ENCODE results near the gene SHISA2.
A peak's percentile ranks its signal among the peaks of the same experiment; 100 is the strongest.

The SHISA2 gene

DNA sequence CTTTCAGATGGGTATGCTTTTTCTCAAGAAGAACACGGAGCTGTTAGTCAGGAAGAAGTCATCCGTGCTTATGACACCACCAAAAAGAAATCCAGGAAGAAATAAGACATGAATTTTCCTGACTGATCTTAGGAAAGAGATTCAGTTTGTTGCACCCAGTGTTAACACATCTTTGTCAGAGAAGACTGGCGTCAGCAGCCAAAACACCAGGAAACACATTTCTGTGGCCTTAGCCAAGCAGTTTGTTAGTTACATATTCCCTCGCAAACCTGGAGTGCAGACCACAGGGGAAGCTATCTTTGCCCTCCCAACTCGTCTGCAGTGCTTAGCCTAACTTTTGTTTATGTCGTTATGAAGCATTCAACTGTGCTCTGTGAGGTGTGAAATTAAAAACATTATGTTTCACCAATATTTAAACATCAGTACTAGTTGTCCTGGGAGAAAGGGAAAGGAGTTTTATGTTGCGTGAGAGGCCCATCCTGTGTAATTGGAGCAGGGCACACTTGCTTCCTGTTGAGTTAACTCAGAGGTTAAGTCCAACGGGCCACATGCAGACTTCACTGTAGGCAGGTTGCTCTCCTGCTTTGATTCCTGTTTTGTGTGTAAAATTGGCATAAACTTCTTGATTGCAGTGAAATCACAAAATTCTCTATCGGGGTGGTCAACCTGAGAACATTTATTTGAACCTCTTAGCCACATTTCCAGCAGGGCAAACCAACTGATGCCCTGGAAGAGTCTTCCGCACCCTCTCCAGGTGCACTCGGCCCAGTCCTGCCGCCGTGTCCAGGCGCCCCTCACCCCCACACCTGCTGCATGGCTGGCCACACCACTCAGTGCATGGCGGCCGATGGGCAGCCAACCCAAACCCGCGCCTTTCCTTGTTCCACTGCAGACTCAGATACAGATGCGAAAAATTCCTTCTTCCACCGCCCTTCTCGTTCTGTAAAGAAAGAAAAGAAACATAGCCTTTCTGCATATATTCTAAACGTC is 31.6 kb downstream of the SHISA2 start:
- peak; percentile 32 for DNase-seq (ENCODE audit: insufficient read length, low spot score)
- FAIRE-seq: peak; percentile 23

DNA sequence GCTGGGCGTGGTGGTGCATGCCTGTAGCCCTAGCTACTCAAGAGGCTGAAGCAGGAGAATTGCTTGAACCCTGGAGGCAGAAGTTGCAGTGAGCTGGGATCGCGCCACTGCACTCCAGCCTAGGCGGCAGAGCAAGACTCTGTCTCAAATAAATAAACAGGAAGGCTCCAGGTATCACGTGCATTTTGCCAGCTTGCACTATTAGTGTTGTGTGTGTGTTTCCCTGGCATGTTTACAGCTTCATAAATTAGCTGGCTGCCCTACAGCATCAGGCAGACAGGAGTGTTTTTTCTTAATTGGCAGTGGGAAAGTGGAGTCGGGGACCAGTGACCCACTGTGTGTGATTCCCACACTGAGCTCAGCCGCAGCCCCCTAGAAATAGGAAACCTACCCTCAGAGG is 32.6 kb downstream of the SHISA2 start:
- DNase-seq (ENCODE audit: insufficient read length, low spot score) (no peak), FAIRE-seq (no peak)

DNA sequence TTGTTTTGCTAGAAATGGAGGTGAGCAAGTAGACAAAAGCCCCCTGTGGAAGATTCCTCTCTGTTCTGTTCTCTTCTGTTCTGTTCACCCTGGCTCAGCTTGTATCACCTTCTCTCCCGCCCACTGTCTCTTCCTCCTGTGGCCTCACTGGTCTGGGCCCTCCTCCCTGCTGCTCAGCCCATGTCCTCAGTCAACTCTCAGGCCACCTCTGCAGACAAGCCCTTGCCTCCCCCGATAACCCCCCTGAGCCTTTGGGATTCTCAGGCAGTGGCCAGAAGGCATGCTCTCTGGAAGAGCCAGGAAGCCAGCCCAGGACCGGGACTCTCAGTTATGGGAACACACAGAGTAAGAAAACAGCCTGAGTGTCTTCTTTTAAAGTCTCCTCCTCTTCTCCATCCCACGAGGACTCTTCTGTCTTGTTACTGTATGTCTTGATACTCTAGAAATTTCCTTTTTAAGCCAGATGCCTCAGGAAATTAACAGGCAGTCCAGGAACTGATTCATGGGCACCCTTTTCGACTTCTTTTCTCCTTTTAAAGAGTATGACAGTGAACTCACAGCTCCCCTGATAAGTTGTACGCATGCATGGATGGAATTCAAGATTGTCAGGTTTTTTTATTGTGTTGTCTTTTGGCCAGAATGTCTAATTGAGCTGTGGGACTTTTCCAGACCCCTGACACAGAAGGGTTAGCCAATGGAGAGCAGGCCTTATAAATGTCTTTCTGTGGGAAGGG is 33.7 kb downstream of the SHISA2 start:
- FAIRE-seq (no peak), DNase-seq (ENCODE audit: insufficient read length, low spot score) (no peak)

DNA sequence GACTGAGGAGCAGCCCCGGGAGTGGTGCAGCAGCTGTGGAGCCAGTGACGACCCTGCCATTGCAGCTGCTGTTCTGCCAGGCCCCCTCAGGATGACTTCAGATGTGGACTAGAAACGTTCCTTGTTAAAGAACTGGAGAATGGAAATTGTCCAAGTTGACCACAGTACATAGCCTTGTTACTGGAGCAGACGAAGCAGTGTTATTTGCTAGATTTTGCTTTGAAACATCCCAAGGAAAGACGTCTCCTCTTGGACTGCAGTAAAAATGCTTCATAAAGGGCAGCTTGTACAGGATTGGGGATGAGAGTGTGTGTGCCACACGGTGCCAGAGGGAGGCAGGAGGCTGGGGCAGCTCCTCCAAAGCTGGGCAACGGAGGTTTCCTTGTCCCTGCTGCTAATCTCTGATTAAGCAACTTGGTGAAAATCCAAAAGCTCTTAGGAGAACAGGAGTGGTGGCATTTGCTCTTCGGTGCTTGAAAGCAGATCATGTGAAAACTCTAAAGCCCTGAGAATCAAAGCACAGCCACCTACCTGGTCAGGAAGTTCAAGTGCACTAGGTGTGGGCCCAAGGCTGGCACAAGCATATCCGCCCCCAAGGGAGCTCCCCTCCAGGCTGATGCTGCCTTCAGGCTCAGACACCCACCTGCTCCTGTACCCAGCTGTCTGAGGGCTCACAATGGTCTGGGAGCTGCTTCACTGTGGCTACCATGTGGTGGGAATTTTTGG is 34.5 kb downstream of the SHISA2 start:
- no peak for FAIRE-seq

DNA sequence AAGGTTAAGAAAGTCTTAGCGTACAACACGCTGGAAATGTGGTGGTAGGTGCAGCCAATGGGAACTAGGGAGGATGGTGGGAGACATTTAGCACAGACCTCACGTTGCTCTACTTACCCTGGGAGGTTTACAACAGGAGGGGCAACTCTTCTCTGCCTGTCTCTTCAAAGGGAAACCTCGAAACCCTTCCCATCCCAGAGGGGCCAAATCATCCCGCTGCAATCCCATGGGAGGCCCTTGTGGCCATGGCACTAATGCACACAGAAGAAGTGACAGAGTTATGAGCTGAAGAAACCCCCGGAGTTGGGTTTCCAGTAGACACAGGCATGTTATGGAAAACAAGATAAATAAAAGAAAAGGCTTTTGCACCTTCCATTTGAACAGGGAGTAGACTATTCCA is 35.6 kb downstream of the SHISA2 start:
- DNase-seq (ENCODE audit: insufficient read length, low spot score): no peak
- FAIRE-seq: no peak

More for the DNA sequence above, 34.5 kb downstream of the SHISA2 start:
- no peak for DNase-seq (ENCODE audit: insufficient read length, low spot score)

DNA sequence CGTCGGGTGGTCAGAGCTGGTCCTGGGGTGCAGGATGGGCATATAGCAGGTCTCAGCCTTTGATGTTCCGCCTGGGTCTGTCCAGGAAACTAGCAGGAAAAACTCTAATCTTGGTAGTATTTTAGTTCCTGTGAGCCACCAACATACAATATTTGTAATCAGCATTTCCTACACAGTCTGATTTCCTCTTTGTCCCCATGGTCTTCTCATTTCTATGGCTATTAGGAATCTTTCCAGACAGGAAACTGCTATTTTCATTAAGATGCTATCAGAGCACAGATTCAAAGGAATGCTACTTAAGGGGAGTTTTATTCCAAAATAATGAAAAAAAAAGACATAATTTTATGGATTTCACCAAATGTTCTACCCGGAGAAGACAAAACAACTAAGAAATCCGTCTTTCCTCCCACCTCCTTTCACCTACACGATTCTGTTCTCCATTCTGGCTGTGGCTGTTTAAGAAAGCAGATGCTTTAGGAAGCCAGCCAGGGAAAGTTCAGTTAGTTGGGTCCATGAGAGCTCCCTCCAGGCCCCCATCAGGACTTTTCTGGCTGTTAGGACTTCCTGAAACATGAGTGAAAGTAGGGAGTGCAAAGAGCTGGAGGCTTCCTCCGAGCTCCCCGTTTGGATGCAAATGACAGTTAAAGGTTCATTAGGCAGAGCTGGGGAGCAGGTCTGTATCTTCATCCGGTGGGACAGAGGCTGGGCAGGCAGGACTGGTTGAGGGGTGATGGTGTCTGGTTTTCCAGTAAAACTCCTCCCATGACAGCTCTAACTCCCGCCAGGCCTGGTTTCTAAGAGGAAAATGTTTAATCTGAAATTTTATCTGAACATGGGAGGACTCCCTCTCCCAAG is 36.3 kb downstream of the SHISA2 start:
- DNase-seq (ENCODE audit: insufficient read length, low spot score) (no peak), FAIRE-seq (no peak)

DNA sequence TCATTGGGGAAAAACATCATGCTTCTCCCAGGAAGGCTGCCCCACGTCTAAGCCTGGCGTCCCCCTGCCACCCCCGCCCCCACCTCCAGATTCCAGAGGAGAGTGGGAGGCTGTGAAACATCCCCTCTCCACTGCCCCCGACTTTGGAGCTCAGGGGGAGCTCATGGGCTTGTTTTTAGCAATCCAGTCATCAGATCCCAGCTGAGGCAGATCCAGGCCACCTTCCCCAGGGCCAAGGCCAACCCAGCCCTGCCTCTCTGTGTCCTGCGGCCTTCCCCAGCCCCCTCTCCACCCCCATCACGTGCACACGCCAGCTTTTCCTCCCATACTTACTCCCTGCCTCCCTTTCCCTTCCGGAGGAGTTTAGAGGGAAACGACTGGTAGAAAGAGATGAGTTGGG is 38.8 kb downstream of the SHISA2 start:
- DNase-seq (ENCODE audit: insufficient read length, low spot score) (no peak), FAIRE-seq (no peak)

DNA sequence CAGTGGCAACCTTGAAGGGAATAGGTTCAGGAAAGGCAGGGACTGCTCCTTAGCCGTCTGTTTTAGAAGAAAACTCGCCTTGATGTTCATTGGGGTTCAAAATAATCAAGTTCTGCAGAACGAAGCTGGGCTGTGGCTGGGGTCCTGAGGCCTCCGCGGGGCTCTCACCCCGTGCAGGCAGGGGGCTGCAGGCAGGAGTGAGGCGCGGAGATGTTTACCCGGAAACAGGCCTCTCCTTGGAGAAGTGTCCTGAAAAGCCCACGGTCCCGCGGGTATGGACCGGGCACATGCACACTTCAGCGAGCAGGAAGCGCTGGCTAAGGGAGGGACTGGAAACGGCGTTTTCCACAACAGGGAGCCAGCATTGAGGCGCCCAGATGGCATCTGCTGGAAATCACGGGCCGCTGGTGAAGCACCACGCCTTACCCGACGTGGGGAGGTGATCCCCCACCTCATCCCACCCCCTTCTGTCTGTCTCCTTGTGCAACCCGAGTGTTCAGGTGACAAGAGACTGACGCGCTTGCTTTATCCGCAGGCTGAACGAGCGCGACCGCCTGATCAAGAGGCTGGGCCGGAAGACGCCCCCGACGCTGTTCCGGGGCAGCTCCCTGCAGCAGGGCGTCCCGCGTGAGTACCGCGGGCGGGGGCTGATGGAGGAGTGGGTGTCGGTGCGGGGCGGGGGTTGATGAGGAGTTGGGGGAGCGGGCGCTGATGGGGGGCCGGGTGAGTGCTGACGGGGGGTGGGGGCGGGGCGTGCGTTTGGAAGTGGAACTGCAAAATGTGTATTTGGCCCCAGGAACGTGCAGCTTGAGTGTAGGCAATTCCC is 39.6 kb downstream of the SHISA2 start:
- DNase-seq (ENCODE audit: insufficient read length, low spot score) (no peak), FAIRE-seq (no peak)

DNA sequence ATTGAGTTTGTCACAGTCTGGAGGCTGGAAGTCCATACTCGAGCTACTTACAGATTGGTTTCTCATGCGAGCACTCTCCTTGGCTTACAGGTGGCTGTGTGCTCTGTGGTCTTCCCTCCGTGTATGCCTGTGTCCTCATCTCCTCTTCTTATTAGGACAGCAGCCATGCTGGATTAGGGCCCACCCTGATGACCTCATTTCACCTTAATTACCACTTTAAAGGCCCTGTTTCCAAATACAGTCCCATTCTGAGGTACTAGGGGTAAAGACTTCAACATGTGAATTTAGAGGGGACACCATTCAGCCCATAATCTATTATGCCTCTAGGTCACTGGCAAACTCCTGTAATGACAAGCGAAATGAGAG is 40.6 kb downstream of the SHISA2 start:
- FAIRE-seq (no peak), DNase-seq (ENCODE audit: insufficient read length, low spot score) (no peak)

DNA sequence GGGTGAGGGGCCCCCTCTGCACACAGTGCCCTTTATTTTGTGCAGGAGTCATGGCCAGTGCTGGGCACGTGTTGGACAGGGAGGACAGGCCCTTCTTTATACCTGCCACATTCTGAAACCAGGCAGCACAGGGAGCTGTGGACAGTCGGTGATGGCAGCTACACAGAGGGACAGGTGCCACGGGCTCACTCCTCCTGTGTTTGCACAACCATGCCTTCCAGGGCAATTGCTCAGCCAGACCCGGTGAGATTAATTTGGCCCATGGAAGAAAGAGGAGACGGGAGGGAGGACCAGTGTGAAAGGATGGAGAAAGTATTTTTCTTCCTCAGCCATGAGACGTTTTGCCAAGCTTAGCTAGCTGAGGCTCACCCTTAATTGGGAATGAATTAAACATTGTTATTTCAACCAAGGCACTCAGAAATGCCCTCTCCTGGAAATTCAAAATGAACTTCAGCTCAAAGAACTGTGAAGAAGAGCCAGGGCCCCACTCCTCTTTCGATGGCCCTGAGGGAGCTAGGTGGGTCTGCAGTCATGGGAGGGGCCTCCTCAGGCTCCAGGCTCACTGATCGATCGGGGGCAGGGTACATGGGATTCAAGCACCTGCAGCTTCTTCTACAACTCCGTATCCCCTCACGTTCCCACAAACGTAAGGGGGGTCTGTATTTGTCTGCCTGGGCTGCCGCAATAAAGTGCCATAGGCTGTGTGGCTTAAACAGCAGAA is 41.2 kb downstream of the SHISA2 start:
- FAIRE-seq: no peak
- no peak for DNase-seq (ENCODE audit: insufficient read length, low spot score)

DNA sequence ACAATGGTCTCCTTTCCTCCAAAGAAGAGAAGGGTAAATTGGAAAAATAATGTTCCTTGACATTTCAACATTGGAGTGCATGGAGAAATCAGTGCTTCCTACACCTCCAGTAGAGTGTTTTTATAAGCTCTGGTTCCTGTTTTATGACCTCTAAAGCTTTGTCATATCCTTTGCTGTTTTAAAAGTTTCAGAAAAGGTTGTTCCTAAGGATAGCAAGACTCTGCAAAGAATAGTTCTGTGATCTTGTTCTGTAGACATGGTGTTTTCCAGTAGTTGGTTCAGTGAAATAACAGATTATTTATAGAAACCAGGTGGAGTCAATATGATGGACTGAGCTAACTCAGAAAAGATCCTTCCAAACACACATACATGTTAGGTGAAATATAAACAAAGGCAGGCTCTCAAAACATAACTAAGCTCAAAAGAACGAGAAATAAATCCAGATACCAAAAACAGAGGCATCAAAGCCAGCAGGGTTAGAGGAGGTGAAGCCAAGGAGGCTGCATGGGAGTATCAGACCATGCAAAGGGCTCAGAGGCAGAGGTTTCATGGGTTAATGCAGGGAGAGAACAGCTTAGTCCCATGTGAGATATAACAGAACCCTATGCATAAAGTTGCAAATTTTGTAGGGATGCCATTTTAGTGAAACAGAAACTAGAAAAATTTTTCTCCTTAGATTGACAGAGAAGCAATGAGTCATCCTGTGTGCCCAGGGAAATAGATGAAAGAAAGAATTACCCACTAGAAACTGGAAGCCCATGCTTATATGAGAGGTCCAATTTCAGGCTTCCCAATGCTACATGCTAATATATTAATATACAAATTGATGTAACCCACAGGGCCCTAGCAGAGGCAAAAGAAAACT is 44.3 kb downstream of the SHISA2 start:
- no peak for FAIRE-seq
- DNase-seq (ENCODE audit: insufficient read length, low spot score): no peak

Data from HTR-8/SVneo (cell line).